NCI-H345 (cell line): ENCODE data around the gene DUSP22.

ENCODE experiments used
- DNase-seq: peaks from one replicate; lab custom pipeline; 2025; lab: John Stamatoyannopoulos, UW

The DUSP22 gene

GRCh38 chr6:380234-381218 is 88.2 kb downstream of the DUSP22 start:
- DNase-seq = no peak

DNA sequence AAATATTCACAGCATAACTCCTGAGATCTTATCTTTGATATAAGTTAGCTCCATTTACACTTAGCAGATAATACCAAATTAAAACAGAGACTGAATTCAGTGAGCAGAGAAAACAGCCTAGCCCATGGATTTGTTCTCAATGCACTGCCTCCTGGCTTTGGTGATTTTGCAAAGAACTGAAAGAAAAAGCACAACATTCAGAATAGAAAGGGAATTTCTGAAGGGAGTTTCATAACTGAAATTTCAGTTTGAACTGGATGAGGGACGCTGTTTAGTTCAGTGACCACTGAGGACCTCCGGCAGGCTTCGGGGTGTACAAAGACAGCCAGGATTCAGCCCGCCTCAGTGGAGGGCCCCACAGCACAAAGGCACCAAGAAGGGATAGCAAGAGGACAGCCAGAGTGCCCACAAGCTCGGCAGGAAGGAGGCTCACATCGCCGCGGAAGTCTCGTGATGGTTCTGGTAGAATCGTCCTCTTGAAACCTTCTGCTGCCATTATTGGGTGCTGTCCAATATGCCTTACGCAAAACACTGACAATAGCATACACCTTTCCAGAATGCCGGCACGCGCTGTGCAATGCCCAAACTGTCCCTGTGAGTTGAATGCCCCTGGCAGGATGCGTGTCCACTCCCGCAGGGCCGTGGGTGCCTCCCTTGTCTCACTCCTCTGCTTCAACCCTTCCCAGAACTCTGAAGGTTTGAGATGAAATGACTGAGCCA is 89.6 kb downstream of the DUSP22 start:
- no peak for DNase-seq

DNA sequence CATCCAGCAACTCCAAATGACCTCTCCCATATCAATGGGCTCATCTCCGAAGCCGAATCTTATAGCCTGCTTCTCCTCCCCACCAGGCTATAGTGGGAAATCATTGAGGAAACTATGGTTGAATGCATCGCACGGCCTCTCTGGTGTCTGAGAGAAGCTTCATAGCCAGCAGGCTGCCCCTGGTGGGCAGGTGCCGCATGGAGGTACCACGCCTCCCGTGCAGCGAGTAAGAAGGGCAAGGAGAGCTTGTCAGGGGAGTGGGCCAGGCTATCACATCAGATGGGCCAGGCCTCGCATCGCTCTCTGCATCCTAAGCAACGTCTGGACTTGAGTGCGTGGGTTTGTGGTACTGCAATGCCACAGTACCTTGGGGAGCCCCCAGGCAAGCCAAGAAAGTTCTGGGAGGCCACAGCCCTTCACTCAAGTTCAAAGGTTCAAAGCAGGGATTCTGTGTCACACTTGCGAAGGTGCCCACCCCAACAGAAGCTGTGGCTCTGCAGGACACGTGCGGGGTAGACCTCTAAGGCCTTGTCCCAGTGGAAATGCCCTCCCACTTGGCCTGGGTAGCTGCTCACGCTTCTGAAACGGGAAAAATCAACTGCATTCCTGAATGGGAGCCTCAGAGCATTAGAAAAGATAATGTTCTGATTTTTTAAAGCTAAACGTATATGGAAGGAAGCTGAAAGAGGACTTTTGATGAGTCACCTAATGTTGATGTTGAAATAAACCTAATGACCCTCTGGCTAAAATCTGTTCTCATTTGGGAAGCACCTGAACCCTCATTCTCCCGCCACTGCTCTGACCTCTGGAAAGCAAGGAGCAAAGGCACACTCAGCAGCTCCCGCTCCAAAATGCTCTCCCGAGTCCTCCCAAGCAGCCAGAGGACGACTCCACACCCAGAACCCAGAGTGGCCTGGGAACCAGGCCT is 90.9 kb downstream of the DUSP22 start:
- DNase-seq = no peak

DNA sequence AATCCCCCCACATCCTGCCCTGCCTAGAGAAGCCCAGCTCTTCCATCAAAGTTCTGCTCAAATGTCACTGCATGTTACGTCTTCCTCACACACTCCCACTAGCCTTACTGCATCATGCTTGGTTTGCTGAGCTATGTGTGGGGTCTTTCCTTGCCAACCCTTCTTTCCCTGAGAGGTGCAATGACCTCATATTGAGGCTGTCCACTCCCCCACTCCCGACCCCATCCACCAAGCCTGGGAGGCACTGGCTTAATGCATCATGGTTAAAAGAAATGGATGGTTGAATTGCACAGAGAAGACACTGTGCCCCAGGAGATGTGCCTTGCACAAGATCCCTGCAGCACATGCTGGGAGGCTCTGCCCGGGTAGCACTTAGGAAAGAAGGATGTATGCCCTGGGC is 91.6 kb downstream of the DUSP22 start:
- DNase-seq = no peak

DNA sequence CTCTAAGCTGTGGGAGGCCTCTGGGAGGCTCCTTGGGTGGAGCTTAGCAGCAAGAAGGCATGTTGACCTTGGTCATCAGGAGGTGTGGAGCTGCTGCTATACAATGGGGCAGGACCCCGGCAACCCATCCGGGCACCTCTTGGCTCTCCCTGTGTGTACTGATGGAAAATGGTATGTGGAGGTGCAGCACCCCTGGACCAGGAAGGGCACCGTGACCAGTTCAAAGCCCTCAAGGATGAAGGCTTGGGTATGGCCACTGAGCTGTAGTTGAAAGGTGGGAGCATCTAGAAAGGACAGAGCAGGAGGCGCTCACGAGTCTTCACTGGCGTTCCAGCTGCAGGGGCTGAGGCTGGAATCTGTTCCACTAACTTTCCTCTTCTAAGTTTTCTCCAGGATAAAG is 92.6 kb downstream of the DUSP22 start:
- DNase-seq = no peak

- no peak for DNase-seq
These were observed 93.3 kb downstream of the DUSP22 start for GRCh38 chr6:385614-386013.

DNA sequence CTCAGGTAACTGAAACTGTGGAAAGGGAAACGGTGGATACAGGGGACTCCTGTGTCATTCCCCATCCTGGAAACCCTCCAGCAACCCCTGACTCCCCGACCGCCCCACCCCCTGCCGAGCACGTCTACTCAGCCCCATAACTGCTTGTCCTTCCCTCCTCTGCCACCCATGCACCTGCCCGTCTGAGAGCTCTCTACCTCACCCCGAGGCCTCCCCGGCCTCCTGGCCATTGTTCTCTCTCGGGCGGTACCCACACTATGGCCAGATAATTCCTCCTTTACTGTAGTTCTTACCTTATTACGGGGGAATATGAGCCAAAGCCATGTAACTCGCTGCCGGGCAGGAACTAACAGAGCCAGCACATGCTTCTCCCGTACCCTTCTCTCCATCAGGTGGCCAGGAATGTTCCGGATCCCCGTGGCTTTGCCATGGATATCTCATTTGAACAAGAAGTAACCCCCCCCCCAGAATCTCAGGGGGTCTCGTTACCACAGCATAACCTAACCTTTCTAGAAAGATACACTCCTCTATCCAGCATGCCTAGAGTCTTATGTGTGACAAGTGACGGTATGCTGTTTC is 94.5 kb downstream of the DUSP22 start:
- DNase-seq = no peak

DNA sequence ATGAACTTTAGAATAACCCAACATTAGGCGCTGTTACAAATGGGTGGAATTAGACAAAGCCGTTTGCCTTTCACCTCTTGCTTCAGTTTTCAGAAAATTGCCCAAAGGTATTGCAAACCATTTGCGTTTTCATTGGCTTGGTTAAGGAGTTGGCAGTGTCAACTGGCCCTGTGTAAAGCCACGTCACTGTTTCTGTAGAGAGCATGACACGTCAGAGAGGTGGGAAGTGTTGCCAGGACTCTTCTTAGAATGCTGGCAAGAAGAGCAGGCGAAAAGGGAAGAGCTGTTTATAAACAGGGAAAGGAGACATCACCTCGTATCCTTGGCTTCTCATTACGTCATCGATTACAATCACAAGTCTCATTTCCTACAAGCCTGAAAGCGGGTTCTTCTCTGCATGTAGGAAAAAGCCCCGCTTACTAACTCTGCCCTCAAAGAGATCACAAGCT is 95.0 kb downstream of the DUSP22 start:
- no peak for DNase-seq

GRCh38 chr6:388202-388903 is 96.1 kb downstream of the DUSP22 start:
- no peak for DNase-seq

DNA sequence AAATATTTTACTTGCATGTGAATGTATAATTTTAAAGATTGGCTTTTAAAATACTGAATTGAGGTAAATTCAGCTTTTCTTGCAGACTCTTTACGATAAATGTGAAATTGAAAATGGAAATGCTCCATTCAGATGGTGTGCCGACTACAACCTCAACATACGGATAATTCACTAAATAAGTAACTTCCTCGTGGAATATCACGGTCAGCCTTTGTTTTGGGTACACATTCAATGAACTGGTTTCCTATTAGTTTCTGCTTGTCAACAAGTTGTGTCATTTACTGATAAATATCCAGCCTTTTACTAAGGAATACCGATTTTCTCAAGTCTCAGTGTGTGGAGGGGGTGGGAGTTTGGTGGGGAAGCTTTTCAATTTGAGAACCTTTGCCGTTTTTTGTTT is 96.9 kb downstream of the DUSP22 start:
- no peak for DNase-seq

DNA sequence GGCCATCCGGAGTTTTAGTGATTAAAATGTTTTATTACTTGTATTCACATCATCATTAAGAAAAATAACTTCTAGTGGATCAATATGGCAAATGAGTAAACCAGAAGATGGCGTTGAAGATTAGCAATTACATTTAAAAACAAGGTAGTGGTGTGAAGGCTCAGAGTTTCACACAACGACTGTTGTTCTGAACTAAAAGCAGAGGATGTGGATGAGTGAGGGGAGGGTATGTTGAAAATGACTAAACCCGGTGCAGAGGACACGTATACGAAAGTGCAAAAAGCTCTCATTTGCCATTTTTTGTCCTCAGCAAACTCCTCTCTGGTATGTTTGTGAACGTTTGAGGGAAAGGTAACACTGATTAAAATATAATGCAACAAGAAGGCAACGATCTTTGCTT is 97.3 kb downstream of the DUSP22 start:
- no peak for DNase-seq

GRCh38 chr6:390914-391558 is 98.7 kb downstream of the DUSP22 start:
- no peak for DNase-seq

DNA sequence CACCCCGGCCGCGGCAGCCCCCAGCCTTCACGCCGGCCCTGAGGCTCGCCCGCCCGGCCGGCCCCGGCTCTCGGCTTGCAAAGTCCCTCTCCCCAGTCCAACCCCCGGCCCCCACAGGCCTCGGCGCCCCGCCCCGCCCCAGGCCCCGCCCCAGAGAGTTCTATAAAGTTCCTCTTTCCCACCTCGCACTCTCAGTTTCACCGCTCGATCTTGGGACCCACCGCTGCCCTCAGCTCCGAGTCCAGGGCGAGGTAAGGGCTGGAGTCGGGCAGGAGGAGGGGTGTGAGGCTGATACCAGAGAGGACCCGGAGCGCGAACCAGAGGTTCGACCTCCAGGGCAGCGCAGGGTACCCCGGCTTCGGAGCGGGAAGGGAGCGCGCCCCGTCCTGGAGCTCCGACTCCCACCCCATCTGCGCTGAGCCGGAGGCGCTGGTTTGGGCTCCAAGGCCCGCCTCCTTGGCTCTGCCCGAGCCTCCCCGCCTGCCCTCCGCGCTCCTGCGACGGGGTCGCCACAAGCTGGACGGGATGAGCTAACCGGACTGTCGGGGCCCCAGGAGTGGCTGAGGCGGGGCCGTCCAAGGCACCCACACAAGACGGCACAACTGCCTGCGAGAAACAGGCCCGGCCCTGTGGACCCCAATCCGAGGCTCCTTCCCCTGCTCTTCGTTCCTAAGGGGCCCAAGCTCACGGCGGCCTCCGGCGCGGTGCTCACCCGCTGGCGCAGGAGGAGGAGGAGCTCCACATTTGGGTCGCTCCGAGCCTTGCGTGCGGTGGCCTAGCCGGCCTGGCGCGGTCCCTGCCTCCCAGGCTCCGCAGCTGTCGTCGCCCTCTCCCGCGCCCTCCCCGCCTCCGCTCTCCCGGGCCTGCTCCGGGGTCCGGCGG is 99.5 kb downstream of the DUSP22 start, which contains the start of gene IRF4:
Gene IRF4 (plus strand): TSS at position 194 of the 882 bp plus-strand sequence. CDS start 1,401 bp downstream, outside the sequence.
- no peak for DNase-seq

DNA sequence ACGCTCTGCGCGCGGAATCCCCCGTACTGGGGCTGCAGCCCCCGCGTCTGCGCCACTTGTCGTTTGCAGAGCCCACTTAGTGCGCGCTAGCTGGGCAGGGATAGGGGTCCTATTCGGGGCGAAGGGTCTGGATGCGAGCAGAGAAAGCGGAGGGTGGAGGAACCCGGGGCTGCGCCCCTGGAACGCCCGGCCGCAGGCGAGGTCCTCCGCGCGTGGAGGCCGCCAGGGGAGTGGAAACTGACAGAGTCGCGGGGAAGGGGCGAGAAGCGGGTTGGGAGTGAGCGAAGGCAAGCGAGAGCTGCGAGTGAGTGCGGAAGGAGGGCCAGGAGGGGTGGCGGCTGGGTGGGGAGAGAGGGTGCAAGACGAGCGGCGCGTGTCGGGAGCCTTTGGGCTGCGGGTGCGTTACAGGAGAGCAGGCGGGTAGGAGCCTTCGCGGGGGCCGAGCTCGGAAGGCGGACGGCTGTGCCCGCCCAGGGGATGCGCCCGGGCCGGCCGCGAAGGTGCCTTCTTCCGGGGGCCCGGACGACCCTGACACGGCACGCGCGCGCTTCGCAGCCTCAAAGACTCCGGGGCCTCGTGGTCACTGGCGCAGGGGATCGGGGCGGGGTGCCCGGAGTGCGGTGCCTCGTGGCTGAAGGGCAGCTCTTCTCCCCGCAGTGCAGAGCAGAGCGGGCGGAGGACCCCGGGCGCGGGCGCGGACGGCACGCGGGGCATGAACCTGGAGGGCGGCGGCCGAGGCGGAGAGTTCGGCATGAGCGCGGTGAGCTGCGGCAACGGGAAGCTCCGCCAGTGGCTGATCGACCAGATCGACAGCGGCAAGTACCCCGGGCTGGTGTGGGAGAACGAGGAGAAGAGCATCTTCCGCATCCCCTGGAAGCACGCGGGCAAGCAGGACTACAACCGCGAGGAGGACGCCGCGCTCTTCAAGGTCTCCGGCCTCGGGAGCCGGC is 100.4 kb downstream of the DUSP22 start:
- DNase-seq = no peak

DNA sequence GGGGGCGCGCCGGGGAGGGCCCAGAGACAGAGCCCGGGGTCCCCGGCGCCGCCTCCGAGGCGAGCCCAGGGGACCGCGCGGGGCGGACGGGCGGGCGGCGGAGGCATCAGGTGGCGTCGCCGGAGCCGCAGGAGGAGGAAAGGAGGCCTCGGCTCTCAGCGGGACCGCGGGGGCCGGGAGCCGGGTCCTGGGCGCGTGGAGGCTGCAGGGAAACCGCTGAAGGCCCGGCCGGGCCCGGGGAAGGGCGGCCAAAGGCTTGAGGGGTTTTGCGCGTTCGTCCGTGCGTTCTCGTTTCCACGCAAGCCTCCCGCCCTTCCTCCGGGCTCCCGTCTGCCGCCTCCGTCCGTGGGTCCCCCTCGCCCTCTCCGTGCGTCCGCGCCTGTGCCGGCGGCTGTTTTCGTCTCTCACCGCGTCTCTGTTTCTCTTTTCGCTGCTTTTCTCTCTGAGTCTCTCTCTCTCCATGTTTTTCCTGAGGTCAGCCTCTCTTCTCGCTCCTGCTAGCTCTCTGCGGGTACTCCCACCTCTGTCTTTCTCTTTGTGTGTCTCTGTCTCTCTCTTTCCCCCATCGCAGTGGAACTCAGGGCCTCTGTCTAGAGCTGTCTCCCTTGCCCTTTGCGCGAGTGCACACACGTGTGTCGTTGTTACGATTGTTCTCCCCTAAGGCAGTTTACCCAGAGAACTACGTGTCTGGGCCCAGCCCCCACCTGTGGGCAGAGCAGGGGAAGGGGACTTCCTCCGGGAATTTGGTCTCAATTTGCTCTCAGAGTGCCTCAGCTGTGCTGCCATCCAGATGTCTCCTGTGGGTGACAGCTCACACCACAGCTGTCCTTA is 101.3 kb downstream of the DUSP22 start:
- no peak for DNase-seq

DNA sequence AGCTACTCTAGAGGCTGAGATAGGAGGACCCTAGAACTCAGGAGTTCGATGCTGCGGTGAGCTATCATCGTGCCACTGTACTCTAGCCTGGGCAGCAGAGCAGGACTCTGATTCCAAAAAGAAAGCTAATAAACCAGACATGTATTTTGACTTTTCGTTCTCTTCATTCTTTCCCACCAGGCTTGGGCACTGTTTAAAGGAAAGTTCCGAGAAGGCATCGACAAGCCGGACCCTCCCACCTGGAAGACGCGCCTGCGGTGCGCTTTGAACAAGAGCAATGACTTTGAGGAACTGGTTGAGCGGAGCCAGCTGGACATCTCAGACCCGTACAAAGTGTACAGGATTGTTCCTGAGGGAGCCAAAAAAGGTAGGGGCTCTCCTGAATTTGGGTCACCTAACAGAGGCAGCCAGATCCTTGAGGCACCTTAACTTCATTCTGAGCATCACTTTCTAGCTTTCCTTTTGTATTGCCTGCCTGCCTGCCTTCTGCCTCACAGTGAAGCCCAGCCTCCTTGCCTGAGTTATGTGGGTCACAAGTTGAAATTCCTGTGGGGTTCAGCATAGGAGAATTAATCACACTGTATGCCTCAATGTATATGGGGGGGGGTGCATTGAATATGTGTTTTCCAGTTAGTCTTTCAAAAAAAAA is 102.5 kb downstream of the DUSP22 start:
- no peak for DNase-seq
